ENCODE data around the gene C1QA.

DNA sequence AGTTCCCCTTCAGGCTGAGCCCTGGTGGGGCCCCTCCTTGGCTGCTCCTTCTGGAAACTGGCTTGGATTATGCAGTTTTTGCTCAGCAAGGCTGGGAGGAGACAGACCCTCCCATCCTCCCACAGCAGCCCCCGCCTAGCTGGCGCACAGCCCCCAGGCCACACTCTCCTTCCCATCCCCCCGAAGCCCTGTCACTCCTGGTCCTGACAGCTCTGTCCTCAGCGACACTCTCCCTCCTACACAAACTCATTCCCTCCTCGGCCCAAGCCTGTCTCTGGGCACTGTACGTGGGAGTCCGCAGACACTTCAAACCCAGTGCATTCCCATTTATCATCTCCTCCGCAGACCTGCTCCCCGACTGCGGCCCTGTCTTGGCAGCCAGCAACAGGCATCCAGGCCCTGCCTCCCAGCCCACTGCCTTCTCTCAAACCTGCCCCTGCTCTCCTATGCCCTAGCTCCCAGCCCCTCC is 49.2 kb downstream of the C1QA start:
- no peak for TF ChIP-seq EZH2 (IDR thresholded peaks at IDR 0.05; ENCODE audit: borderline replicate concordance, low read depth, low read length, poor library complexity, severe bottlenecking)
- TF ChIP-seq, protein P1, sequence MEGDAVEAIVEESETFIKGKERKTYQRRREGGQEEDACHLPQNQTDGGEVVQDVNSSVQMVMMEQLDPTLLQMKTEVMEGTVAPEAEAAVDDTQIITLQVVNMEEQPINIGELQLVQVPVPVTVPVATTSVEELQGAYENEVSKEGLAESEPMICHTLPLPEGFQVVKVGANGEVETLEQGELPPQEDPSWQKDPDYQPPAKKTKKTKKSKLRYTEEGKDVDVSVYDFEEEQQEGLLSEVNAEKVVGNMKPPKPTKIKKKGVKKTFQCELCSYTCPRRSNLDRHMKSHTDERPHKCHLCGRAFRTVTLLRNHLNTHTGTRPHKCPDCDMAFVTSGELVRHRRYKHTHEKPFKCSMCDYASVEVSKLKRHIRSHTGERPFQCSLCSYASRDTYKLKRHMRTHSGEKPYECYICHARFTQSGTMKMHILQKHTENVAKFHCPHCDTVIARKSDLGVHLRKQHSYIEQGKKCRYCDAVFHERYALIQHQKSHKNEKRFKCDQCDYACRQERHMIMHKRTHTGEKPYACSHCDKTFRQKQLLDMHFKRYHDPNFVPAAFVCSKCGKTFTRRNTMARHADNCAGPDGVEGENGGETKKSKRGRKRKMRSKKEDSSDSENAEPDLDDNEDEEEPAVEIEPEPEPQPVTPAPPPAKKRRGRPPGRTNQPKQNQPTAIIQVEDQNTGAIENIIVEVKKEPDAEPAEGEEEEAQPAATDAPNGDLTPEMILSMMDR (conservative IDR thresholded peaks at IDR 0.05; ENCODE audit: low read depth, low read length) = no peak

Measured in A673 (cell line).